ENCODE results near the gene TIAL1. TPM values are rescaled to one million over a fixed set of nuclear protein-coding genes. Genes with fewer than 3 reads are reported as not detected.

TIAL1 gene
- total RNA-seq, 1 donor from 2014 or later = 183 TPM

- Mint-ChIP-seq H3K9me3 (no peaks in the 10 kb centered on the region), H3K27me3 (ENCODE audit: low read depth) (peaks cover 11% of the 10 kb centered on the region), H3K27ac (no peak overlapping the region), H3K36me3 (ENCODE audit: low read depth) (peaks cover 4% of the 10 kb centered on the region), H3K4me3 (ENCODE audit: low read depth) (no peak overlapping the region), H3K4me1 (ENCODE audit: low read depth) (peaks cover 2% of the 10 kb centered on the region)
- DNase-seq (ENCODE audit: low spot score) = no peak
- intact Hi-C loops (cut with micrococcal nuclease) = no loop called here
Measured at GRCh38 chr10:119604468-119604867, 7.7 kb upstream of the TIAL1 start.

- peaks cover 12% of the 10 kb centered on the region for H3K36me3 Mint-ChIP-seq (ENCODE audit: low read depth)
- H3K4me3 Mint-ChIP-seq (ENCODE audit: low read depth) = no peak overlapping the region
- H3K27me3 Mint-ChIP-seq (ENCODE audit: low read depth) = peaks cover 2% of the 10 kb centered on the region
- intact Hi-C loops (cut with micrococcal nuclease) = no loop called here
- H3K9me3 Mint-ChIP-seq = no peaks in the 10 kb centered on the region
- H3K4me1 Mint-ChIP-seq (ENCODE audit: low read depth) = peaks cover 5% of the 10 kb centered on the region
- DNase-seq (ENCODE audit: low spot score) = peak; percentile 37
- H3K27ac Mint-ChIP-seq = no peak overlapping the region
Measured at GRCh38 chr10:119602241-119603095, 5.7 kb upstream of the TIAL1 start.

GRCh38 chr10:119598397-119598796 lies 1.6 kb upstream of the TIAL1 start:
- Mint-ChIP-seq H3K4me1 (ENCODE audit: low read depth) (peaks cover 26% of the 10 kb centered on the region), H3K9me3 (no peaks in the 10 kb centered on the region), H3K27ac (no peak overlapping the region), H3K4me3 (ENCODE audit: low read depth) (no peak overlapping the region), H3K36me3 (ENCODE audit: low read depth) (peaks cover 35% of the 10 kb centered on the region), H3K27me3 (ENCODE audit: low read depth) (peaks cover 2% of the 10 kb centered on the region)
- DNase-seq (ENCODE audit: low spot score) = no peak
- intact Hi-C loops (cut with micrococcal nuclease) = loop anchor here (5.0 to 10.0 kb wide), 6 partner anchors 81 to 1254 kb away; partner anchors contain the start of genes FAM204A and INPP5F

GRCh38 chr10:119597405-119598186 lies 832 bp upstream of the TIAL1 start:
- no peaks in the 10 kb centered on the region for H3K9me3 Mint-ChIP-seq
- H3K27ac Mint-ChIP-seq = peak overlapping the region; percentile 95
- H3K27me3 Mint-ChIP-seq (ENCODE audit: low read depth) = no peaks in the 10 kb centered on the region
- no peak for DNase-seq (ENCODE audit: low spot score)
- H3K4me1 Mint-ChIP-seq (ENCODE audit: low read depth) = peaks cover 34% of the 10 kb centered on the region
- intact Hi-C loops (cut with micrococcal nuclease) = loop anchor here (1.0 to 10.0 kb wide), 12 partner anchors 45 to 1253 kb away; partner anchors contain the start of genes BAG3, FAM204A, GRK5 and INPP5F
- peaks cover 41% of the 10 kb centered on the region for H3K36me3 Mint-ChIP-seq (ENCODE audit: low read depth)
- peak overlapping the region; percentile 95 for H3K4me3 Mint-ChIP-seq (ENCODE audit: low read depth)

GRCh38 chr10:119595676-119596515 lies 868 bp downstream of the TIAL1 start:
- intact Hi-C loops (cut with micrococcal nuclease) = loop anchor here (1.0 to 10.0 kb wide), 12 partner anchors 19 to 1251 kb away; partner anchors contain the start of genes EIF3A, FAM204A, GRK5 and INPP5F
- H3K9me3 Mint-ChIP-seq = no peaks in the 10 kb centered on the region
- peak overlapping the region; percentile 95 for H3K27ac Mint-ChIP-seq
- peaks cover 46% of the 10 kb centered on the region for H3K4me1 Mint-ChIP-seq (ENCODE audit: low read depth)
- peaks cover 52% of the 10 kb centered on the region for H3K36me3 Mint-ChIP-seq (ENCODE audit: low read depth)
- peak overlapping the region; percentile 95 for H3K4me3 Mint-ChIP-seq (ENCODE audit: low read depth)
- peak; percentile 41 for DNase-seq (ENCODE audit: low spot score)
- no peaks in the 10 kb centered on the region for H3K27me3 Mint-ChIP-seq (ENCODE audit: low read depth)

GRCh38 chr10:119595134-119595675 lies 1.6 kb downstream of the TIAL1 start:
- H3K27me3 Mint-ChIP-seq (ENCODE audit: low read depth) = no peaks in the 10 kb centered on the region
- peak overlapping the region; percentile 95 for H3K4me3 Mint-ChIP-seq (ENCODE audit: low read depth)
- H3K9me3 Mint-ChIP-seq = no peaks in the 10 kb centered on the region
- intact Hi-C loops (cut with micrococcal nuclease) = loop anchor here (2.0 to 10.0 kb wide), 7 partner anchors 18 to 1250 kb away; partner anchors contain the start of genes FAM204A and INPP5F
- H3K27ac Mint-ChIP-seq = peak overlapping the region; percentile 95
- peaks cover 46% of the 10 kb centered on the region for H3K4me1 Mint-ChIP-seq (ENCODE audit: low read depth)
- DNase-seq (ENCODE audit: low spot score) = no peak
- H3K36me3 Mint-ChIP-seq (ENCODE audit: low read depth) = peaks cover 49% of the 10 kb centered on the region

GRCh38 chr10:119588071-119588470 lies 8.7 kb downstream of the TIAL1 start:
- H3K27me3 Mint-ChIP-seq (ENCODE audit: low read depth) = no peaks in the 10 kb centered on the region
- peaks cover 33% of the 10 kb centered on the region for H3K36me3 Mint-ChIP-seq (ENCODE audit: low read depth)
- intact Hi-C loops (cut with micrococcal nuclease) = no loop called here
- DNase-seq (ENCODE audit: low spot score) = no peak
- H3K4me1 Mint-ChIP-seq (ENCODE audit: low read depth) = peaks cover 22% of the 10 kb centered on the region
- H3K9me3 Mint-ChIP-seq = no peaks in the 10 kb centered on the region
- no peak overlapping the region for H3K27ac Mint-ChIP-seq
- H3K4me3 Mint-ChIP-seq (ENCODE audit: low read depth) = no peak overlapping the region

- Mint-ChIP-seq H3K4me1 (ENCODE audit: low read depth) (peaks cover 25% of the 10 kb centered on the region), H3K27me3 (ENCODE audit: low read depth) (no peaks in the 10 kb centered on the region), H3K27ac (no peak overlapping the region), H3K36me3 (ENCODE audit: low read depth) (peaks cover 73% of the 10 kb centered on the region), H3K4me3 (ENCODE audit: low read depth) (no peak overlapping the region), H3K9me3 (no peaks in the 10 kb centered on the region)
- intact Hi-C loops (cut with micrococcal nuclease) = no loop called here
- DNase-seq (ENCODE audit: low spot score) = no peak
Measured at GRCh38 chr10:119578355-119578754, 18.4 kb downstream of the TIAL1 start.

- intact Hi-C loops (cut with micrococcal nuclease) = loop anchor here (2.0 kb wide), 1 partner anchor 19 kb away; no protein-coding TSS in a partner anchor
- Mint-ChIP-seq H3K4me1 (ENCODE audit: low read depth) (peaks cover 16% of the 10 kb centered on the region), H3K4me3 (ENCODE audit: low read depth) (no peak overlapping the region), H3K27ac (peak overlapping the region; percentile 44), H3K36me3 (ENCODE audit: low read depth) (peaks cover 59% of the 10 kb centered on the region), H3K9me3 (no peaks in the 10 kb centered on the region), H3K27me3 (ENCODE audit: low read depth) (no peaks in the 10 kb centered on the region)
- no peak for DNase-seq (ENCODE audit: low spot score)
Measured at GRCh38 chr10:119575991-119576390, 20.8 kb downstream of the TIAL1 start.

- peak overlapping the region; percentile 53 for H3K27ac Mint-ChIP-seq
- no peaks in the 10 kb centered on the region for H3K27me3 Mint-ChIP-seq (ENCODE audit: low read depth)
Measured at GRCh38 chr10:119575506-119575905, 21.3 kb downstream of the TIAL1 start.

GRCh38 chr10:119567978-119568377 lies 28.8 kb downstream of the TIAL1 start:
- DNase-seq (ENCODE audit: low spot score) = no peak
- no peaks in the 10 kb centered on the region for H3K27me3 Mint-ChIP-seq (ENCODE audit: low read depth)
- H3K36me3 Mint-ChIP-seq (ENCODE audit: low read depth) = peaks cover 4% of the 10 kb centered on the region
- H3K27ac Mint-ChIP-seq = no peak overlapping the region
- no peaks in the 10 kb centered on the region for H3K9me3 Mint-ChIP-seq
- H3K4me3 Mint-ChIP-seq (ENCODE audit: low read depth) = no peak overlapping the region
- H3K4me1 Mint-ChIP-seq (ENCODE audit: low read depth) = no peaks in the 10 kb centered on the region
- intact Hi-C loops (cut with micrococcal nuclease) = no loop called here

More at GRCh38 chr10:119575506-119575905, 21.3 kb downstream of the TIAL1 start:
- peaks cover 59% of the 10 kb centered on the region for H3K36me3 Mint-ChIP-seq (ENCODE audit: low read depth)
- peaks cover 16% of the 10 kb centered on the region for H3K4me1 Mint-ChIP-seq (ENCODE audit: low read depth)
- peak; percentile 14 for DNase-seq (ENCODE audit: low spot score)
- H3K4me3 Mint-ChIP-seq (ENCODE audit: low read depth) = peak overlapping the region; percentile 0
- intact Hi-C loops (cut with micrococcal nuclease) = no loop called here
- no peaks in the 10 kb centered on the region for H3K9me3 Mint-ChIP-seq

GRCh38 chr10:119562097-119562496 lies 34.7 kb downstream of the TIAL1 start:
- no peaks in the 10 kb centered on the region for H3K9me3 Mint-ChIP-seq
- DNase-seq (ENCODE audit: low spot score) = no peak
- no peak overlapping the region for H3K27ac Mint-ChIP-seq
- intact Hi-C loops (cut with micrococcal nuclease) = no loop called here
- H3K4me1 Mint-ChIP-seq (ENCODE audit: low read depth) = no peaks in the 10 kb centered on the region
- H3K27me3 Mint-ChIP-seq (ENCODE audit: low read depth) = no peaks in the 10 kb centered on the region
- no peak overlapping the region for H3K4me3 Mint-ChIP-seq (ENCODE audit: low read depth)
- no peaks in the 10 kb centered on the region for H3K36me3 Mint-ChIP-seq (ENCODE audit: low read depth)
